GM21447 (cell line): ENCODE measurements around the gene TUBB4B.

Experiments used
- ATAC-seq: cut with Tn5 transposase; IDR thresholded peaks from one replicate; pipeline ENCODE4 v1.9.1; 2021; ENCODE audit not compliant: unreplicated experiment

TUBB4B gene

GRCh38 chr9:137240841-137241489 is at the start of gene TUBB4B:
TSS of gene TUBB4B (plus strand) at chr9:137241287. CDS start at chr9:137241361, 74 bp downstream.
- ATAC-seq: peak; percentile 73

GRCh38 chr9:137191691-137192447 is 49.2 kb upstream of the TUBB4B start:
- no peak for ATAC-seq

GRCh38 chr9:137192448-137192780 is 48.7 kb upstream of the TUBB4B start:
- no peak for ATAC-seq

- no peak for ATAC-seq
These were observed 48.2 kb upstream of the TUBB4B start for GRCh38 chr9:137192859-137193258.

- ATAC-seq: no peak
These were observed 47.3 kb upstream of the TUBB4B start for GRCh38 chr9:137193771-137194170.

- ATAC-seq: no peak
These were observed 46.7 kb upstream of the TUBB4B start for GRCh38 chr9:137194388-137194787.

GRCh38 chr9:137194909-137195308 is 46.2 kb upstream of the TUBB4B start:
- no peak for ATAC-seq

- no peak for ATAC-seq
These were observed 45.4 kb upstream of the TUBB4B start for GRCh38 chr9:137195525-137196220.

GRCh38 chr9:137198051-137198901 is 42.8 kb upstream of the TUBB4B start:
- ATAC-seq: no peak

GRCh38 chr9:137198902-137199283 is 42.2 kb upstream of the TUBB4B start:
- ATAC-seq: no peak

GRCh38 chr9:137199411-137200121 is 41.5 kb upstream of the TUBB4B start:
- ATAC-seq: no peak

GRCh38 chr9:137200311-137201204 is 40.5 kb upstream of the TUBB4B start, which contains the start of gene TPRN:
TSS of gene TPRN (minus strand) at chr9:137200741. CDS start at chr9:137200711, 30 bp downstream.
- ATAC-seq: peak; percentile 90

- ATAC-seq: no peak
These were observed 39.8 kb upstream of the TUBB4B start for GRCh38 chr9:137201205-137201868.

GRCh38 chr9:137202966-137203365 is 38.1 kb upstream of the TUBB4B start:
- ATAC-seq: no peak

GRCh38 chr9:137204731-137205125 is 36.4 kb upstream of the TUBB4B start:
- no peak for ATAC-seq

GRCh38 chr9:137205126-137206069 is 35.7 kb upstream of the TUBB4B start, which contains the start of the genes NDOR1 and TMEM203:
TSS of gene NDOR1 (plus strand) at chr9:137205700. CDS start at chr9:137205778, 78 bp downstream.
TSS of gene TMEM203 (minus strand) at chr9:137205648. CDS start at chr9:137205414, 234 bp downstream.
- ATAC-seq: peak; percentile 33

GRCh38 chr9:137206602-137207001 is 34.5 kb upstream of the TUBB4B start:
- ATAC-seq: no peak
